Stimulated activated effector memory CD8-positive, alpha-beta T cell treated with anti-CD3 and anti-CD28 coated beads, Interleukin-12 subunit alpha, Interleukin-12 subunit beta, amount 100 ng/mL, for 72 hours (primary cell): Measurements from ENCODE around the gene PSMD12.
A peak's percentile ranks its signal among the peaks of the same experiment; 100 is the strongest.
"Not testable (repeated sequence)": the region's sequence is repeated elsewhere in the genome, so short reads cannot be mapped to it uniquely, and the experiment has no call there.

Experiments
- ATAC-seq: fragments of 150-1000 bp; cut with Tn5 transposase; 2 replicates; pipeline ENCODE4 v1.10.0; 2021
- DNase-seq, 2 donors: peaks; one replicate each; pipeline ENCODE4 v3.0.0; 2021 to 2022; ENCODE audit warnings: low spot score in 2 of 2
- H3K27ac Mint-ChIP-seq: one replicate; pipeline ENCODE4 v1.8.0; 2022; ENCODE audit warnings: mild to moderate bottlenecking, mixed read lengths
- H3K36me3 Mint-ChIP-seq: one replicate; pipeline ENCODE4 v1.8.0; 2022; ENCODE audit warnings: mild to moderate bottlenecking, mixed read lengths
- H3K4me1 Mint-ChIP-seq: one replicate; pipeline ENCODE4 v1.8.0; 2022; ENCODE audit warnings: mixed read lengths
- H3K4me3 Mint-ChIP-seq: one replicate; pipeline ENCODE4 v1.8.0; 2022; ENCODE audit warnings: mild to moderate bottlenecking, mixed read lengths
- H3K9me3 Mint-ChIP-seq: one replicate; pipeline ENCODE4 v1.8.0; 2022; ENCODE audit warnings: mixed read lengths

PSMD12 gene

GRCh38 chr17:67315865-67316264 lies 50.5 kb downstream of the PSMD12 start:
- Mint-ChIP-seq H3K9me3 (no peaks in the 10 kb centered on the region), H3K27ac (no peak overlapping the region), H3K36me3 (no peaks in the 10 kb centered on the region), H3K4me3 (no peak overlapping the region), H3K4me1 (no peaks in the 10 kb centered on the region)
- ATAC-seq (no peak), DNase-seq (no peak)

- no peak for DNase-seq
- Mint-ChIP-seq H3K27ac (no peak overlapping the region), H3K36me3 (no peaks in the 10 kb centered on the region), H3K9me3 (no peaks in the 10 kb centered on the region), H3K4me1 (no peaks in the 10 kb centered on the region), H3K4me3 (no peak overlapping the region)
- ATAC-seq: no peak
These were observed 54.1 kb downstream of the PSMD12 start for GRCh38 chr17:67312265-67312664.

- no peaks in the 10 kb centered on the region for H3K36me3 Mint-ChIP-seq
- H3K9me3 Mint-ChIP-seq: no peaks in the 10 kb centered on the region
- DNase-seq: no peak
- H3K4me1 Mint-ChIP-seq: no peaks in the 10 kb centered on the region
- no peak for ATAC-seq
- H3K27ac Mint-ChIP-seq: no peak overlapping the region
- H3K4me3 Mint-ChIP-seq: no peak overlapping the region
These were observed 54.8 kb downstream of the PSMD12 start for GRCh38 chr17:67311575-67311974.

- ATAC-seq (no peak), DNase-seq (no peak)
- H3K27ac Mint-ChIP-seq: no peak overlapping the region
- H3K4me3 Mint-ChIP-seq: no peak overlapping the region
- no peaks in the 10 kb centered on the region for H3K9me3 Mint-ChIP-seq
- no peaks in the 10 kb centered on the region for H3K36me3 Mint-ChIP-seq
- H3K4me1 Mint-ChIP-seq: no peaks in the 10 kb centered on the region
These were observed 56.0 kb downstream of the PSMD12 start for GRCh38 chr17:67310406-67310805.

- not testable (repeated sequence) for H3K4me1 Mint-ChIP-seq, DNase-seq, H3K36me3 Mint-ChIP-seq, H3K4me3 Mint-ChIP-seq, H3K9me3 Mint-ChIP-seq, H3K27ac Mint-ChIP-seq, ATAC-seq
These were observed 60.7 kb downstream of the PSMD12 start for GRCh38 chr17:67305446-67306235.

GRCh38 chr17:67297454-67297960 lies 68.9 kb downstream of the PSMD12 start:
- DNase-seq (no peak), ATAC-seq (no peak)
- H3K36me3 Mint-ChIP-seq: no peaks in the 10 kb centered on the region
- no peaks in the 10 kb centered on the region for H3K9me3 Mint-ChIP-seq
- no peak overlapping the region for H3K27ac Mint-ChIP-seq
- no peak overlapping the region for H3K4me3 Mint-ChIP-seq
- peaks cover 8% of the 10 kb centered on the region for H3K4me1 Mint-ChIP-seq

GRCh38 chr17:67294451-67295199 lies 71.8 kb downstream of the PSMD12 start:
- DNase-seq: no peak
- Mint-ChIP-seq H3K9me3 (no peaks in the 10 kb centered on the region), H3K4me3 (no peak overlapping the region), H3K27ac (no peak overlapping the region), H3K4me1 (peaks cover 8% of the 10 kb centered on the region), H3K36me3 (no peaks in the 10 kb centered on the region)
- no peak for ATAC-seq

GRCh38 chr17:67293251-67294203 lies 72.8 kb downstream of the PSMD12 start:
- Mint-ChIP-seq H3K27ac (peak overlapping the region; percentile 21), H3K4me3 (peak overlapping the region; percentile 34), H3K9me3 (no peaks in the 10 kb centered on the region), H3K4me1 (peaks cover 8% of the 10 kb centered on the region), H3K36me3 (no peaks in the 10 kb centered on the region)
- DNase-seq (peak; percentile 55 to 83), ATAC-seq (peak; percentile 98)

GRCh38 chr17:67290711-67291291 lies 75.6 kb downstream of the PSMD12 start:
- peaks cover 8% of the 10 kb centered on the region for H3K4me1 Mint-ChIP-seq
- ATAC-seq (no peak), DNase-seq (no peak)
- no peaks in the 10 kb centered on the region for H3K9me3 Mint-ChIP-seq
- no peaks in the 10 kb centered on the region for H3K36me3 Mint-ChIP-seq
- no peak overlapping the region for H3K27ac Mint-ChIP-seq
- no peak overlapping the region for H3K4me3 Mint-ChIP-seq

- H3K27ac Mint-ChIP-seq: no peak overlapping the region
- H3K9me3 Mint-ChIP-seq: no peaks in the 10 kb centered on the region
- H3K36me3 Mint-ChIP-seq: no peaks in the 10 kb centered on the region
- DNase-seq (no peak), ATAC-seq (no peak)
- no peak overlapping the region for H3K4me3 Mint-ChIP-seq
- H3K4me1 Mint-ChIP-seq: peaks cover 8% of the 10 kb centered on the region
These were observed 76.1 kb downstream of the PSMD12 start for GRCh38 chr17:67290244-67290643.

- Mint-ChIP-seq H3K36me3 (no peaks in the 10 kb centered on the region), H3K27ac (no peak overlapping the region), H3K9me3 (no peaks in the 10 kb centered on the region), H3K4me1 (peaks cover 8% of the 10 kb centered on the region), H3K4me3 (no peak overlapping the region)
- ATAC-seq (no peak), DNase-seq (no peak)
These were observed 77.0 kb downstream of the PSMD12 start for GRCh38 chr17:67289181-67289876.
